22Rv1 (cell line): ENCODE measurements around the gene CCDC85B.

Experiments used
- CTCF ChIP-seq: fragments of 450-650 bp; IDR thresholded peaks from 2 replicates; pipeline ENCODE4 v1.5.1; 2017; ENCODE audit warnings: mild to moderate bottlenecking
- ZFX ChIP-seq: fragments of 450-650 bp; IDR thresholded peaks from 2 replicates; pipeline ENCODE4 v1.6.1; 2017; ENCODE audit warnings: antibody characterized with exemption, borderline replicate concordance

DNA sequence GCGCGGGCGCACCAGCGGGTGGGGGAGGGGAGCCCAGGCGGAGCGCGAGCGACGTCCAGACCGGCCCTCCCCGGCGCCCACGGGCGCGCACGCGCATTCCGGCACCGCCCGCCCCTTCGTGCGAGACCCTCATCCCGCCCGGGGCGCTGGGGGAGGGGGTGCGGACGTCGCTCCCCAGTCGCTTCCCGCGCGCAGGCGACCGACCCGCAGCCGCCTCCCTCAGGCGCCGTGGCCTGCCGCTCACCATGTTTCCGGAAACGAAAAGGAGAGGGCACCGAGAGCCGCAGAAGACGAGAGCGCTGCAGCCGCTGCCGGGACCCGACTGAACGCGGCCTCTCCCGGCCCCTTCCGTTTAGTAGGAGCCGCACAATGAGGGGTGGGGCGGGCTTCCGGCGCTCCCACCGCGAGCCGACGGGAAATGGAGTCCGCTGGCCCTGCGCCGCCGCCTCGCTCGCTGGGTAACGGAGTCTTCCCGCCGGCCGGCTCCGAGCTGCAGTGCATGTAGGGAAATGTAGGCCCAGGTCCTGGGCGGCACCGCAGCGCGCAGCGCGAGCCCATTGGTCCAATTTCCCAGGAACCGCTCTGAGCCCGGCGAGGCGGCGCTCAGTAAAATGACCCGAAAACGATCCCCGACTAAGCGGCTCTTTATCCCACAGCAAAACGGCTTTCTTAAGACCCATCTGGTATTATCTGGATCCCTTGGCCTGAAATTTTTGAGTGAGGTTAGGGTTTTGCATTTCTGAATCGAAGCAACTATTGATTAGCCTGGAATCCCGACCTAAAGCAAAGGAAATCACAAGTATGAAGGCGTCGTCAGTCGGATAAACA, 32.4 kb upstream of the CCDC85B start, which contains the start of gene CFL1:
- no peak for TF ChIP-seq CTCF
- TF ChIP-seq ZFX = no peak
